ENCODE data around the gene GPC6. TPM values are rescaled to one million over a fixed set of nuclear protein-coding genes. Genes with fewer than 3 reads are reported as not detected.

The GPC6 gene
- polyA plus RNA-seq, 1 donor from 2014 or later = 9.0 TPM

- Histone ChIP-seq H3K36me3 (ENCODE audit: insufficient read depth, low read length) (no peaks in the 10 kb centered on the region), H3K4me2 (ENCODE audit: low read length) (no peak overlapping the region), H3F3A (ENCODE audit: insufficient read depth, low read length, poor library complexity, severe bottlenecking) (no peaks in the 10 kb centered on the region), H3K9ac (ENCODE audit: low read length) (no peak overlapping the region), H3K27ac (ENCODE audit: low read length) (no peak overlapping the region), H3K79me2 (replicated peaks; ENCODE audit: insufficient read depth, low read length) (peaks cover 6% of the 10 kb centered on the region), H3K4me3 (ENCODE audit: low read length) (no peak overlapping the region), H4K20me1 (ENCODE audit: insufficient read depth) (no peaks in the 10 kb centered on the region), H3K9me2 (ENCODE audit: insufficient read depth, low read length) (no peaks in the 10 kb centered on the region), H3K27me3 (ENCODE audit: insufficient read depth, low read depth, low read length) (no peaks in the 10 kb centered on the region), H2AFZ (ENCODE audit: low read depth, low read length) (no peak overlapping the region), H3K9me3 (ENCODE audit: low read length) (no peaks in the 10 kb centered on the region)
- no peak for TF ChIP-seq EZH2 (IDR thresholded peaks at IDR 0.05; ENCODE audit: borderline replicate concordance, insufficient read depth, low read length, poor library complexity, severe bottlenecking)
- no peak for TF ChIP-seq SMC3 (conservative IDR thresholded peaks at IDR 0.05; ENCODE audit: poor library complexity)
- no peak for TF ChIP-seq TAF1 (IDR thresholded peaks at IDR 0.05; ENCODE audit: low read depth)
- TF ChIP-seq REST (IDR thresholded peaks at IDR 0.05; ENCODE audit: borderline replicate concordance) = no peak
- TF ChIP-seq RAD21 (conservative IDR thresholded peaks at IDR 0.05) = no peak
Measured at GRCh38 chr13:93368718-93369117, 142.1 kb downstream of the GPC6 start.

GRCh38 chr13:93372856-93373255, 146.2 kb downstream of the GPC6 start:
- H3K27ac ChIP-seq (ENCODE audit: low read length) = no peak overlapping the region
- no peak overlapping the region for H3K4me3 ChIP-seq (ENCODE audit: low read length)
- no peak overlapping the region for H3K4me2 ChIP-seq (ENCODE audit: low read length)
- no peak overlapping the region for H3K9ac ChIP-seq (ENCODE audit: low read length)
- TF ChIP-seq REST (IDR thresholded peaks at IDR 0.05; ENCODE audit: borderline replicate concordance) (no peak), CTCF (IDR thresholded peaks at IDR 0.05; ENCODE audit: poor library complexity, severe bottlenecking) (peak; percentile 20)
- H3F3A ChIP-seq (ENCODE audit: insufficient read depth, low read length, poor library complexity, severe bottlenecking) = no peaks in the 10 kb centered on the region
- H3K36me3 ChIP-seq (ENCODE audit: insufficient read depth, low read length) = no peaks in the 10 kb centered on the region
- H4K20me1 ChIP-seq (ENCODE audit: insufficient read depth) = no peaks in the 10 kb centered on the region
- H3K9me2 ChIP-seq (ENCODE audit: insufficient read depth, low read length) = no peaks in the 10 kb centered on the region
- H2AFZ ChIP-seq (ENCODE audit: low read depth, low read length) = no peak overlapping the region
- no peaks in the 10 kb centered on the region for H3K27me3 ChIP-seq (ENCODE audit: insufficient read depth, low read depth, low read length)
- no peaks in the 10 kb centered on the region for H3K9me3 ChIP-seq (ENCODE audit: low read length)
- no peaks in the 10 kb centered on the region for H3K79me2 ChIP-seq (replicated peaks; ENCODE audit: insufficient read depth, low read length)

Data from neural cell (in vitro differentiated cells).